ENCODE data around the gene TMEM198.

The TMEM198 gene

GRCh38 chr2:219567791-219568361, 24.0 kb downstream of the TMEM198 start:
- H3K4me3 ChIP-seq (ENCODE audit: low read depth, low read length): no peak overlapping the region
- no peak overlapping the region for H3K27ac ChIP-seq
- no peak for DNase-seq
- TF ChIP-seq CTCF (IDR thresholded peaks at IDR 0.05; ENCODE audit: low read depth, low read length): no peak
- no peaks in the 10 kb centered on the region for H3K9me3 ChIP-seq (ENCODE audit: severe bottlenecking)
- peaks cover 45% of the 10 kb centered on the region for H3K36me3 ChIP-seq
- H3K27me3 ChIP-seq (ENCODE audit: insufficient read depth, low read depth, severe bottlenecking): no peaks in the 10 kb centered on the region

- no peaks in the 10 kb centered on the region for H3K27me3 ChIP-seq (ENCODE audit: insufficient read depth, low read depth, severe bottlenecking)
- peak; percentile 44 for DNase-seq
- H3K9me3 ChIP-seq (ENCODE audit: severe bottlenecking): no peaks in the 10 kb centered on the region
- peak overlapping the region; percentile 72 for H3K27ac ChIP-seq
- peaks cover 37% of the 10 kb centered on the region for H3K36me3 ChIP-seq
- no peak for TF ChIP-seq CTCF (IDR thresholded peaks at IDR 0.05; ENCODE audit: low read depth, low read length)
- H3K4me3 ChIP-seq (ENCODE audit: low read depth, low read length): peak overlapping the region; percentile 64
Measured at GRCh38 chr2:219569041-219569440, 25.2 kb downstream of the TMEM198 start.

GRCh38 chr2:219569635-219570034, 25.8 kb downstream of the TMEM198 start:
- peak overlapping the region; percentile 64 for H3K4me3 ChIP-seq (ENCODE audit: low read depth, low read length)
- DNase-seq: no peak
- H3K9me3 ChIP-seq (ENCODE audit: severe bottlenecking): no peaks in the 10 kb centered on the region
- peak overlapping the region; percentile 72 for H3K27ac ChIP-seq
- peaks cover 31% of the 10 kb centered on the region for H3K36me3 ChIP-seq
- TF ChIP-seq CTCF (IDR thresholded peaks at IDR 0.05; ENCODE audit: low read depth, low read length): no peak
- H3K27me3 ChIP-seq (ENCODE audit: insufficient read depth, low read depth, severe bottlenecking): no peaks in the 10 kb centered on the region

- 0 out of 2 replicates have a peak, but pooled peaks have one; percentile 12 for TF ChIP-seq CTCF (IDR thresholded peaks at IDR 0.05; ENCODE audit: low read depth, low read length)
- H3K36me3 ChIP-seq: peaks cover 25% of the 10 kb centered on the region
- peak overlapping the region; percentile 72 for H3K27ac ChIP-seq
- no peaks in the 10 kb centered on the region for H3K27me3 ChIP-seq (ENCODE audit: insufficient read depth, low read depth, severe bottlenecking)
- DNase-seq: no peak
- peak overlapping the region; percentile 64 for H3K4me3 ChIP-seq (ENCODE audit: low read depth, low read length)
- H3K9me3 ChIP-seq (ENCODE audit: severe bottlenecking): no peaks in the 10 kb centered on the region
Measured at GRCh38 chr2:219570194-219570923, 26.5 kb downstream of the TMEM198 start.

GRCh38 chr2:219570924-219571310, 27.1 kb downstream of the TMEM198 start:
- no peak for DNase-seq
- H3K27ac ChIP-seq: peak overlapping the region; percentile 72
- no peak for TF ChIP-seq CTCF (IDR thresholded peaks at IDR 0.05; ENCODE audit: low read depth, low read length)
- H3K36me3 ChIP-seq: peaks cover 25% of the 10 kb centered on the region
- peak overlapping the region; percentile 64 for H3K4me3 ChIP-seq (ENCODE audit: low read depth, low read length)
- no peaks in the 10 kb centered on the region for H3K9me3 ChIP-seq (ENCODE audit: severe bottlenecking)
- no peaks in the 10 kb centered on the region for H3K27me3 ChIP-seq (ENCODE audit: insufficient read depth, low read depth, severe bottlenecking)
